A673 (cell line): Measurements from ENCODE around the gene ATG4B. TPM values are rescaled to one million over a fixed set of nuclear protein-coding genes. Genes with fewer than 3 reads are reported as not detected.

Experiments
- BruUV-seq: library from RNA; stranded (reverse); fragments of 400-500 nt; replicated peaks from 2 replicates; lab custom pipeline; 2021; lab: Mats Ljungman, UMichigan
- CTCF ChIA-PET: fragments of 300-600 bp; sonication (Branson Sonifier 250); formaldehyde crosslinking; loops from one replicate; lab custom pipeline; 2022; ENCODE audit warnings: antibody characterized with exemption; lab: Charles Lee
- POLR2A ChIA-PET: fragments of 300-600 bp; sonication (Branson Sonifier 250); formaldehyde crosslinking; loops from one replicate; lab custom pipeline; 2022; ENCODE audit warnings: antibody characterized with exemption; ENCODE audit not compliant: low non-redundant PET; lab: Charles Lee
- DNase-seq: peaks from one replicate; pipeline ENCODE4 v3.0.0-alpha.2; 2015; ENCODE audit warnings: low spot score
- H3K27ac ChIP-seq: fragments of 200-600 bp; sonication (generic); 2 replicates; pipeline ENCODE4 v1.5.1; 2016; ENCODE audit warnings: mixed run types, low read depth, mild to moderate bottlenecking, mixed read lengths, antibody characterized with exemption, low read length; ENCODE audit not compliant: poor library complexity, severe bottlenecking
- H3K27me3 ChIP-seq: fragments of 200-600 bp; sonication (generic); replicated peaks from 2 replicates; pipeline ENCODE4 v1.6.1; 2017; ENCODE audit warnings: mixed run types, low read depth, mild to moderate bottlenecking, mixed read lengths, antibody characterized with exemption, low read length; ENCODE audit not compliant: insufficient read depth, poor library complexity
- H3K36me3 ChIP-seq: fragments of 200-600 bp; sonication (generic); 2 replicates; pipeline ENCODE4 v1.6.1; 2016; ENCODE audit warnings: mixed run types, mild to moderate bottlenecking, mixed read lengths, antibody characterized with exemption, low read length; ENCODE audit not compliant: insufficient read depth, poor library complexity, severe bottlenecking
- H3K4me1 ChIP-seq: fragments of 200-600 bp; sonication (generic); 2 replicates; pipeline ENCODE4 v1.6.1; 2017; ENCODE audit warnings: mixed run types, mild to moderate bottlenecking, mixed read lengths, antibody characterized with exemption, low read length; ENCODE audit not compliant: insufficient read depth, poor library complexity, severe bottlenecking
- H3K4me3 ChIP-seq: fragments of 200-600 bp; sonication (generic); 2 replicates; pipeline ENCODE4 v1.5.1; 2016; ENCODE audit warnings: low read depth, mixed run types, mild to moderate bottlenecking, mixed read lengths, low read length; ENCODE audit not compliant: poor library complexity, severe bottlenecking
- H3K9me3 ChIP-seq: fragments of 200-600 bp; sonication (generic); 2 replicates; pipeline ENCODE4 v1.6.1; 2016; ENCODE audit warnings: mixed run types, low read depth, mild to moderate bottlenecking, mixed read lengths, antibody characterized with exemption, low read length; ENCODE audit not compliant: poor library complexity, severe bottlenecking
- CTCF ChIP-seq: fragments of 300-800, 200-600 bp; sonication (generic); conservative IDR thresholded peaks from 2 replicates; pipeline ENCODE4 v1.5.1; 2017; ENCODE audit warnings: low read depth, mild to moderate bottlenecking, antibody characterized with exemption, low read length, moderate library complexity, mixed read lengths
- EZH2 ChIP-seq: fragments of 200-600 bp; sonication (generic); IDR thresholded peaks from 2 replicates; pipeline ENCODE4 v1.6.1; 2017; ENCODE audit warnings: borderline replicate concordance, low read depth, mild to moderate bottlenecking, mixed read lengths, antibody characterized with exemption, low read length; ENCODE audit not compliant: poor library complexity, severe bottlenecking
- intact Hi-C: fragments of 100-400 bp; cut with micrococcal nuclease; formaldehyde crosslinking; loops from one replicate; pipeline ENCODE4 v1.10.0; 2022; ENCODE audit not compliant: unreplicated experiment
- total RNA-seq: library from RNA; stranded (reverse); gene quantifications from 2 replicates; pipeline ENCODE4 v1.2.3, GENCODE V29; 2021

ATG4B gene
- total RNA-seq, 1 experiment from 2014 or later = 102 TPM

GRCh38 chr2:241603686-241604085 is 33.8 kb upstream of the ATG4B start:
- no peaks in the 10 kb centered on the region for H3K27me3 ChIP-seq
- peaks cover 15% of the 10 kb centered on the region for H3K36me3 ChIP-seq
- H3K4me1 ChIP-seq = no peaks in the 10 kb centered on the region
- H3K4me3 ChIP-seq = no peak overlapping the region
- no peak overlapping the region for H3K27ac ChIP-seq
- intact Hi-C loops = no loop called here
- ChIA-PET CTCF (no interaction called here), POLR2A (no interaction called here)
- TF ChIP-seq CTCF (no peak), EZH2 (no peak)
- DNase-seq = no peak
- BruUV-seq = no TSS peak
- H3K9me3 ChIP-seq = no peaks in the 10 kb centered on the region

GRCh38 chr2:241606186-241606585 is 31.3 kb upstream of the ATG4B start:
- Histone ChIP-seq H3K9me3 (no peaks in the 10 kb centered on the region), H3K36me3 (peaks cover 14% of the 10 kb centered on the region), H3K4me1 (peaks cover 13% of the 10 kb centered on the region), H3K27me3 (no peaks in the 10 kb centered on the region), H3K27ac (no peak overlapping the region), H3K4me3 (no peak overlapping the region)
- no peak for TF ChIP-seq CTCF
- no peak for TF ChIP-seq EZH2
- intact Hi-C loops = no loop called here
- no TSS peak for BruUV-seq
- ChIA-PET POLR2A (no interaction called here), CTCF (no interaction called here)
- no peak for DNase-seq

GRCh38 chr2:241607162-241607885 is 30.2 kb upstream of the ATG4B start:
- no TSS peak for BruUV-seq
- ChIA-PET CTCF (no interaction called here), POLR2A (no interaction called here)

More at GRCh38 chr2:241607162-241607885, 30.2 kb upstream of the ATG4B start:
- TF ChIP-seq CTCF (no peak), EZH2 (no peak)
- Histone ChIP-seq H3K9me3 (no peaks in the 10 kb centered on the region), H3K4me3 (no peak overlapping the region), H3K27ac (no peak overlapping the region), H3K36me3 (peaks cover 10% of the 10 kb centered on the region), H3K4me1 (peaks cover 16% of the 10 kb centered on the region), H3K27me3 (no peaks in the 10 kb centered on the region)
- no peak for DNase-seq
- intact Hi-C loops = no loop called here
